Stimulated activated CD4-positive, alpha-beta T cell treated with anti-CD3 and anti-CD28 coated beads, Interleukin-1b, Interleukin-23, amount 100 ng/mL, for 24 hours (primary cell): ENCODE results near the gene SNX6.
A peak's percentile ranks its signal among the peaks of the same experiment; 100 is the strongest.
"Not testable (repeated sequence)": the region's sequence is repeated elsewhere in the genome, so short reads cannot be mapped to it uniquely, and the experiment has no call there.

Experiments
- DNase-seq, 4 experiments: peaks; one replicate each; pipeline ENCODE4 v3.0.0-alpha.2; 2020; ENCODE audit warnings: low read depth in 4 of 4, low spot score in 1 of 4

SNX6 gene

DNA sequence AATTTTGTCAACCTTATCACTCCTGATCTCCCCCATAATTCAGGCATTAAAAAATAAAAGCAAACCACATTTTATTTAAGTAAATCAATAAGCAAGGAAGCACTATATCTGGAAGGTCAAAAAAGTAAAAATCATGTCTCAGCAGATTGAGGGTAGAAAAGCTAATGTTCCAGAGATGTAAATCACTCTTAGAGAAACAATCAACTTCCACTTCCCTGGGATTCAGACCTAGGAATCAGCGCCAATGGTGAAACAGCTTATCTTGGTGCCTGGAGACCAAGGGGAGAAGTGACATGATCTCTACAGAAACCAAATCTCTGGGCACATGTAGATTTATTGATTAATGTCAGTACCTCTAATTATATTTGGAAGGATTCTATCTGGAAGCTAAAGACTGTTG lies 10.9 kb upstream of the SNX6 start:
- DNase-seq = no peak

DNA sequence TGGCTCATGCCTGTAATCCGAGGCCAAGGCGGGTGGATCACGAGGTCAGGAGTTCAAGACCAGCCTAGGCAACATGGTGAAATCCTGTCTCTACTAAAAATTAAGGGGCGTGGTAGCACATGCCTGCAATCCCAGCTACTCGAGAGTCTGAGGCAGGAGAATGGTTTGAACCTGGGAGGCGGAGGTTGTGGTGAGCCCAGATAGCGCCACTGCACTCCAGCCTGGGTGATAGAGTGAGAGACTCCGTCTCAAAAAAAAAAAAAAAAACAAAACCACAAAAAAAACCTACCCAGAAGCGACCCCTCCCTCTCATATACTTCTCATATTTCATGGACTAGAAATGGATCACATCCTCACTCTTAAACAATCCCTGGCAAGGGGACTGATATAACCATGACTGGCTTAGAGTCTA lies 4.4 kb upstream of the SNX6 start:
- DNase-seq = not testable (repeated sequence)

DNA sequence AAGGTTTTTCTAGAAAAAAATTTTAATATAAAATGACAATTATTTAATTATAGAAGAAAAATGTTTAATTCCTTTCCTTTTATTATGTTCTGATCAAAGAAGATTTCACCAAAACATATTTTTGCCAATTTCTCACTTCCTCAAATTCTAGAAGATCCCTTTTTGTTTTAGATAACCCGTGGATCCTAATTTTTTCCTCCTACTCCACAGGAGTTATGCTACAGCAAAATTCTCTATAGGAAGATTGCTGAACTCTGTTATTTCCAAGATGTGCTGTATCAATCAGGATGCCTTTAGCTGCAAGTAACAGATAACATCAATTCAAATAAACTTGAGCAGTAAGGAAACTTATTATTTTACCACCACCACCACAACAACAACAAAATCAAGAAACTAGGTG lies 3.8 kb upstream of the SNX6 start:
- DNase-seq = no peak

DNA sequence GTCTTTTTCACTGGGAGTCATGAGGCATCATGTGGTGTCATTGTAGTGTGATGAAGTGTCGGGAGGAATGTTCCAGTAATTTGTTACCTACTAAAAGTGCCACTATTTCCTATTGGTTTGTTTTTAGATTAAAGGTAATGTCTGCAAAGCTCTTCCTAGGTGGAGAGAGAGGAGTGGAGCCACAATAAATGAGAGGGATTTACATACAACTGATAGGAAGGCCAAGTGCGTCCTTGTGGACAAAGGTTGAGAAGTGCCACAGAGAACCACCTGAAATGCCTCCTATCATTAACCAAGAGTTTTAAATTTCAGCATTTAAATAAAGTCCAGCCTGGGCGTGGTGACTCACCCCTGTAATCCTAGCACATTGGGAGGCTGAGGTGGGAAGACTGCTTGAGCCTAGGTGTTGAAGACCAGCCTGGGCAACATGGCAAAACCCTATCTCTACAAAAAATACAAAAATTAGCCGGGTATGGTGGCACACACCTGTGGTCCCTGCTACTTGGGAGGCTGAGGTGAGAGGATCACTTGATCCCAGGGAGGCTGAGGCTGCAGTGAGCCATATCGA lies 2.5 kb upstream of the SNX6 start:
- no peak for DNase-seq

DNA sequence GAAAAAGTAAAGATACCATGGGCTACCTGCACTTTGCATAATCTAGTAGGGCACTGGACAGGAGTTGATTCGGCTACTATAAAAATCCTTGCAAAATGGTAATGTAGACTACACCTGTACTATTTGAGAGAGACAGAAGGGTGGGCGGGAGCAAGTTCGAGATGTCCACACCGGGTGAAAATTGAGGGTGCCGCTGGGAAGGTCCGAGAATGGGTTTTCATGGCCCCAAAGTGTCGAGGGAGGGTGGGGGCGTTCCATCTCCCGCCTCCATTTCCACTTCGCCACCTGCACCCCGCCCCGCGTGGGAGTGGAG lies 648 bp downstream of the SNX6 start:
- DNase-seq = no peak

DNA sequence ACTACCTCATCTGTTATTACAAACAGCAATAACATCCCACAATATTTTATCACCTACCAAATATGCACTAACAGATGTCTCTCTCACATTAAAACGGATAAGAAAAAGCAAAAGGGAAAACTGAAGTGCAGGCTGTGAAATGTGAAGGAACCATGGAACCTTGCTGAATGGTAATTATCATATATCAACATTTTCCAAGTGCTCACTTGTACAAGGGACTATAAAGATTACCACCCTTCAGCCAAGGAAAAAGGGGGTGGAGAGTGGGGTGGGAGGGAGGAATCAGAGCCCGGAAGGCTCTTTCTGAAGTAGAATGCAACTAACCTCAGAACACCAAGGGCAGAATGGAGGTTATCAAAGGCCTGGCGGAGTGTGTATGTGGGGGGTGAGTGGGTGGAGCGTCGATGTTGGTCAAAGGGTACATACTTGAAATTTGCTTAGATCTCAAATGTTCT lies 1.2 kb downstream of the SNX6 start:
- DNase-seq = peak in 1 of 4 experiments; percentile 3

DNA sequence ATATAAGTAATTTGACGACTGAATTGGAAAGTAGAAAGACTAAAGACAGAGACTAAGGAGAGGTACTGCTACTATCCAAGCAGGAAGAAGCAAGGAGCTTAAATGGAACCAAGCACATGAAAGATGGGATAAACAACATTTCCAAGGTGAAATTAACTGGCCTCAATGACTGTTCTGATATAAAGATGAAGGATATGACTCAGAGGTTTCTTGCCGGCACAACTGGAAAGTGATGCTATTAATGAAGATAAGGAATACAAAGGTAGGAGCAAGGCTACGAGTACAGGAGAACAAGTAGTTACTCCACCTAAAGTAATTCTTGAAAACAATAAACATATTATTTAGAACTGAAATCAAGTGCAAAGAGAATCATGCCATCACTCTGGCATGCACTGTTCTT lies 6.4 kb downstream of the SNX6 start:
- no peak for DNase-seq

DNA sequence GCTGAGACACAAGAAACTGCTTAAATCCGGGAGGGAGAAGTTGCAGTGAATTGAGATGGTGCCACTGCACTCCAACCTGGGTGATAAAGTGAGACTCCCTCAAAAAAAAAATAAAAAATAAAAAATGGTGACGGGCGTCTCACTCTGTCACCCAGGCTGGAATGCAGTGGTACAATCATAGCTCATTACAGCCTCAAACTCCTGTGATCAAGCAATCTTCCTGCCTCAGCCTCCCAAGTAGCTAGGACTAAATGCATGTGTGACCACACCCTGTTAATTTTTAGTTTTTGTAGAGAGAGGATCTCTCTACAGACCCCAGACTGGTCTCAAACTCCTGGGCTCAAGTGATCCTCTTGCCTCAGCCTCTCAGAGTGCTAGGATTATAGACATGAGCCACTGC lies 9.1 kb downstream of the SNX6 start:
- DNase-seq = no peak

DNA sequence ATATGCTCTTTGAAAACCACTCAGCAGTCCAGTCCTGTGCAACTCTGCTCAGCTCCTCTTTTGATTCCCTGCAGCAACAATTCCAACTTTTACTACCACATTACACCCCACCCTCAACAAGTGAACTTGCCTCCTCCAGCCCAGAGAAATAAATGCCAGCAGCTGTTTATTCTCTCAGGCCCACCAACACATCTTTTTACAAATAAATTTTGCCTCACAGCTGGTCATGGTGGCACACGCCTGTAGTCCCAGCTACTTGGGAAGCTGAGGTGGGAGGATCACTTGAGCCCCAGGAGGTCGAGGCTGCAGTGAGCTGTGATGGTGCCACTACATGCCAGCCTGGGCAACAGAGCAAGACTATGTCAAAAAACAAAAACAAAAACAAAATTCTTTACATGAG lies 9.8 kb downstream of the SNX6 start:
- no peak for DNase-seq

DNA sequence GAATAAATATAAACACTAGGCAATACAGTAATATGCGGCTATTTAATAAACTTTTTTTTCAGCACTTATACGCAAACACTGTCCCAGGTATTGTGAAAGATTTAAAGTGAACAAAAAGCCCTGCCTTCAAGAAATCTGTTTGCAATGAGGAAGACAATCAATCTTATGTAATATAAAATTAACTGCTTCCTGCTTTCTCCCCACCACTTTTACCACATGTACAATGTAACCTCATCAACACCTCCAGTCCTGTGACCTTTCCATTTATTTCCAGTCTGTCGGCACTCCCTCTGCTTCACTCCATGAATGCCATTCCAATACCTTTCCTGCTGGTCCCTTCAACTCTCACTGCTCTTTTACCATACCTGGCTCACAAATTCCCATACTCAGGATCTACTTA lies 10.5 kb downstream of the SNX6 start:
- no peak for DNase-seq

DNA sequence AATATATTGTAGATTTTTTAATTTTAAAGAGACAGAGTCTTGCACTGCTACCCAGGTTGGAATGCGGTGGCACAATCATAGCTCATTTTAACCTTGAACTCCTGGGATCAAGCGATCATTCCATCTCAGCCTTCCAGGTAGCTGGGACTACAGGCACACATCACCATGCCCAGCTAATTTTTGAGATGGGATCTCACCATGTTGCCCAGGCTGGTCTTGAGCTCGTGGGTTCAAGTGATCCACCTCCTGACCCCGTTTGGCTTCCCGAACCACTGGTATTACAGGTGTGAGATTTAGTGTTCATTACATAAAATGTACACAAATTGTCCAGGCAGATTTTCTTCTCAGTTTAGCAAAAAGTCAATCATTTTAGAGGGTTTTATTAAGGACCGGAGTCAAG lies 13.6 kb downstream of the SNX6 start:
- DNase-seq = no peak

DNA sequence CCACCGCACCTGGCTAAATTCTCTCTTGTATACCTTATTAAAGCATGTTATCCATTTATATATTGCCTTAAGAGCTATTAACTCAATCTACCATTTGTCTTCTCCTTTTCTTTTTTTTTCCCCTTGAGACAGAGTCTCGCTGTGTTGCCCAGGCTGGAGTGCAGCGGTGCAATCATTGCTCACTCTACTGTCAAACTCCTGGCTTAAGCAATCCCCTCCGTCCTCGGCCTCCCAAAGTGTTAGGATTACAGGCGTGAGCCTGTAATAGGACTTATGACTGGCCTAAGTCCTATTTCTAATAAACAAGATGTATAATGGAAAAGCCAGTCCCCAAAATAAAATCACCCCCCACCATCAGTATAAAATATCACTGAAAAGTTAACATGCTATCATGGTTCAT lies 14.4 kb downstream of the SNX6 start:
- DNase-seq = no peak

DNA sequence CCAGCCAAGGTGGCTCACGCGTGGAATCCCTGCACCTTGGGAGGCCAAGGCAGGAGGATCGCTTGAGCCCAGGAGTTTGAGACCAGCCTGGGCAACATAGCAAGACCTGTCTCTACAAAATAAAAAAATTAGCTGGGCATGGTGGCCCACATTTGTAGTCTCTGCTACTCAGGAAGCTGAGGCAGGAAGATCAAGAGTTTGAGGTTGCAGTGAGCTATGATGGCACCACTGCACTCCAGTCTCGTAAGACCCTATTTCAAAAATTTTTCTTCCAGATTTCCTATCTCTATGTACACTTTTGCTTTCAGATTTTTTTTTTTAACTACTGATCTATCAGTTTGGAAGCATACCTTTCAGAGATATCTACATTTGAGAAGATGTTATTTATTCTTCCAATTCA lies 15.3 kb downstream of the SNX6 start:
- no peak for DNase-seq

DNA sequence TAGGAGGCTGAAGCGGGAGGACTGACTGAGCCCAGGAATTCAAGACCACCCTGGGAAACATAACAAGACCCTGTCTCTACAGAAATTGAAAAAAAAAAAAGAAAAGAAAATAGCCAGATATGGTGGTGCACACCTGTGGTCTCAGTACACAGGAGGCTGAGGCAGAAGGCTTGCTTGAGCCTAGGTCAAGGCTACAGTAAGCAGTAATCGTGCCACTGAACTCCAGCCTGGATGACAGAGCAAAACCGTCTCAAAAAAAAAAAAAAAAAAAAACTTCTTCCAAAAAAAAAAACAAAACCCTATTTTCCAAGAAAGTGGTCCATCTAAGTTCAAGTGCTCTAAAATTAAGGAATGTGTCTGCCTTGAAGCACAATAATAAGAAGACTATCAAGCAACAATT lies 19.8 kb downstream of the SNX6 start:
- no peak for DNase-seq

DNA sequence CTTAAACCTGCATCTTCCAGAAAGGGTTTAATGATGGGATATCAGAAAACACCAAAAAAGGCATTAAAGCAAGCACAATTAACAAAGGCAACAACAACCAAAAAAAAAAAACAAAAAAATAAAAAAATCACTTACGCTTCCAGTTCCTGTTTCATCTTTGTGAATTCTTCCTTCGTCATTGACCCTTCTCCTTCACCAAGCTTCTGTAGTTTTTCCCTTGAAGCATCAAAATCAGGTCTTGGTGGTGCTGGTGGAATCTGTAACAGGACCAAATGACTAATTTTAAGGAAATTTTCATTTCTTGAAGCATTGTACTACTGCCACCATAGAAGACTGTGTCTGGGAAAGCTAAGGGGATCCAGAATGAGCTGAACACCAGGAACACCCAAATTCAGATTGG lies 24.5 kb downstream of the SNX6 start:
- DNase-seq = no peak

DNA sequence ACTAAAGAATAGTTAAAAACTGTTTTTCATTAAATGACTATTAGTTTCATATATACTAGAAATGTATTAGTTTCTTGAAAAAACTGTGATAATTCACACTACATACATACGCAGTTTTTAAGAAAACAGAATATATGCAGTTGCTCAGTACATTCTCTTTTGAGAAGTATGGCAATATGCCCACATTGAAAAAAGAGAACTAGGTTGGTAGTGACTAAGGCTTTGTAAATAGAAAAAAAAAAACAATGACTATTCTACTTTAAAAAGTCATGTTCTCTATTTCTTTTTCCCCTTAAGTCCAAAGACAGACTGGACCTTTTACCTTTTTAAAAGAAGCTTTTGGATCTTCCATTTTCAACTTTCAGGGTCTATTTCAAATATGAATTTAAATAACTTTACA lies 25.0 kb downstream of the SNX6 start:
- no peak for DNase-seq

DNA sequence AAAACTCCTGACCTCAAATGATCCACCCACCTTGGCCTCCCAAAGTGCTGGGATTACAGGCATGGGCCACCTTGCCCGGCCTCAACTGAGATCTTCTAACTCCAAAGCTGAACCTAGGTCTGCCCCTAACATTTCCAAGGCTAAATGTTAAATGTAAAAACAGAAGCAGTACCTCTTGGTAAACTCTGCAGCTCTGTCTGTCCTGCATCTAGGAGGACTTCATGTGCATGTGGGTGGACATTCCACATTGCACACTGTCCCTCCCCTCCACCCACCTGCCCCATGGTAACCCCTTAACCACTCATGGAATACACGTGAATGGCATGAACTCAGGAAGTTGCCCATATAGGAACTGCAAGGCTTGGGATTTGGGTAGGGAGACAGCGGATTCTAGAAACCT lies 33.1 kb downstream of the SNX6 start:
- DNase-seq = no peak

DNA sequence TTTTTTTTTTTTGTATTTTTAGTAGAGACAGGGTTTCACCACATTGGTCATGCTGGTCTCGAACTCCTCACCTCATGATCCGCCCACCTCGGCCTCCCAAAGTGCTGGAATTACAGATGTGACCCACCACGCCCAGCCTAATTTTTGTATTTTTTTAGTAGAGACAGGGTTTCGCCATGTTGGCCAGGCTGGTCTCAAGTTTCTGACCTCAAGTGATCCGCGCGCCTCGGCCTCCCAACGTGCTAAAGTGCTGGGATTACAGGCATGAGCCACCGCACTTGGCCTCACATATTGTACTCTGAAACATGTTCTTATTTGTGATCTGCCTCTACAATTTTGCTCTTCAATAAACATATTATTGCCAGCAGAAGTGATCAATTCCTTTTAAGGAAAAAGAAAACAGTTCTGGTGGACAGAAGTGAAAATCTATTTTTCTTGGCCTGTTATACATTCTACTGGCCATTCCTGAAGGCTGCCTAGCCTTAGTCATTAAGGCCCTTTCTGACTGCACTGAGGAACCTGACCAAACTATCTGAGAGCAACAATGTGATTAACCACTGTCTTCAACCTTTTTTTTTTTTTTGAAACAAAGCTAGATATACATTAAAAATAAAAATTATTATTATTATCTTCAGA lies 36.1 kb downstream of the SNX6 start:
- no peak for DNase-seq

DNA sequence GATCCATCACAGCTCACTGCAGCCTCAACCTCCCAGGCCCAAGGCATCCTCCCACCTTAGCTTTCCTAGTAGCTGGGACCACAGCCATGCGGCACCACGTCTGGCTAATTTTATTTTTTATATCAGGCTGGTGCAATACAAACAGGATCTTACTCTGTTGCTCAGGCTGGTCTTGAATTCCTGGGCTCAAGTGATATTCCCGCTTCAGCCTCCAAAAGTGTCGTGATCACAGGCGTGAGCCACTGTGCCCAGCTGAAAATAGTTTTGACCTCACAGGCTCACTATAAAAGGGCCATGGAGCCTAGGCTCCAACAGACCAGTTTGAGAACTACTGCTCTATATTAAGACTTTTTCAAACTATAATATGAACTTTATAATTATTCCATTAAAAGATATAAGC lies 37.3 kb downstream of the SNX6 start:
- DNase-seq = no peak

DNA sequence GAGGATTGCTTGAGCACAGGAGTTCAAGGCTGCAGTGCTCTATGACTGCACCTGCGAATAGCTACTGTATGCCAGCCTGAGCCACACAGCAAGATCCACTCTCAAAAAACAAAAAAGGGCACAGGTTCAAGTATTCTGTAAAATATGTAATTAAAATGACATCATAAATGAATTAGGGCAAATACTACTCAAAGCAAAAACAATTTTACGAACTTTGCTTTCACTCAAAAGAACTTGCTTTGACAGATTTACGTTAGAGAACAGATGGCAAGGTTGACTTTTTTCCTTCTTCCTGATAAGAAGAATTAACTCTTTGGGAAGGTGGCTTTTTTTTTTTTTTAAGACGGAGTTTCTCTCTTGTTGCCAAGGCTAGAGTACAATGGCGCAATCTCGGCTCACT lies 46.4 kb downstream of the SNX6 start:
- no peak for DNase-seq

DNA sequence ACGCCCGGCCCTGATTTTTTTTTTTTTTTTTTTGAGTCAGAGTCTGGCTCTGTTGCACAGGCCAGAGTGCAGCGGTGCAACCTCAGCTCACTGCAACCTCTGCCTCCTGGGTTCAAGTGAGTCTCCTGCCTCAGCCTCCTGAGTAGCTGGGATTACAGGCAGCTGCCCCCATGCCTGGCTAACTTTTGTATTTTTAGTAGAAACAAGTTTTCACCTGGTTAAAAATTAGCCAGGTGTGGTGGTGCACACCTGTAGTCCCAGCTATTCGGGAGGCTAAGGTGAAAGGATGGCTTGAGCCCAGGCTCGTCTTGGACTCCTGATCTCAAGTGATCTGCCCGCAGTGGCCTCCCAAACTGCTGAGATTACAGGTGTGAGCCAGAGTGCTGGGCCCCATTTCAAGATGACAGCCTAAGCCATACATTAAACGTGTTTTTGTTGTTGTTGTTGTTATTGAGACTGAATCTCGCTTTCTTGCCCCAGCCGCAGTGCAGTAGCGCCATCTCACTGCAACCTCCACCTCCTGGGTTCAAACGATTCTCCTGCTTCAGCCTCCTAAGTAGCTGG lies 47.7 kb downstream of the SNX6 start:
- DNase-seq = no peak

DNA sequence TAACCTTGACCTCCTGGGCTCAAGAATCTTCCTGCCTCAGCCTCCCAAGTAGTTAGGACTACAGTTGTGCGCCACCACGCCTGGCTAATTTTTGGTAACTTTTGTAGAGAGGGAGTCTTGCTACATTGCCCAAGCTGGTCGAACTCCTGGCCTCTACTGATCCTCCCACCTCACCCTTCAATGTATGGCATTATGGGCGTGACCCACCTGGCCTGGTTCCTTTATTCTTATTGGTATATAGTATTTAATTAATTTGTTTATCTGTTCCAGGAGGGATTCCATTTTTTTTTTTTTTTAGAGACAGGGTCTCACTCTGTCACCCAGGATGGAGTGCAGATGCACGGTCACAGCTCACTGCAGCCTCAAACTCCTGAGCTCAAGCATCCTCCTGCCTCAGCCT lies 49.6 kb downstream of the SNX6 start:
- no peak for DNase-seq

DNA sequence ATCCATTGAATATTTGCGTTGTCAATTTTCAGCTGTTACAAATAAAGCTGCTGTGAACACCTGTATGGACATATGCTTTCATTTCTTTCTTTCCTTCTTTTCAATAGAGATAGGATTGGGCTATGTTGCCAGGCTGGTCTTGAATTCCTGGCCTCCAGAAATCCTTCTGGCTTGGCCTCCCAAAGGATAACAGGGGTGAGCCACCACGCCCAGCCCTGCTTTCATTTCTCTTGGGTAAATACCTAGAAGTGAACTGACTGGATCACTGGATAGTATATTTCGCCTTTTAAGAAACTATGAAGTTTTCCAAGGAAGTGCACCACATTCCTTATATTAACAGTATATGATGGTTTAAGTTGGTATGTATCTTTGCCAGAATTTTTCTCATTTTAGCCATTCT lies 58.2 kb downstream of the SNX6 start:
- no peak for DNase-seq
